GM12873 (cell line): ENCODE data around the gene RPRM.

Source experiments
- CTCF ChIP-seq: IDR thresholded peaks from 2 replicates; pipeline ENCODE4 v1.5.1; 2012; ENCODE audit warnings: low read depth, mild to moderate bottlenecking, moderate library complexity, low read length, control low read depth; ENCODE audit not compliant: insufficient read depth; ENCODE audit errors: missing control alignments

Gene RPRM

GRCh38 chr2:153474876-153475435, 3.6 kb downstream of the RPRM start:
- TF ChIP-seq CTCF: no peak

- no peak for TF ChIP-seq CTCF
Measured at GRCh38 chr2:153474407-153474806, 4.2 kb downstream of the RPRM start.

GRCh38 chr2:153470867-153471266, 7.7 kb downstream of the RPRM start:
- TF ChIP-seq CTCF: no peak

GRCh38 chr2:153464395-153464794, 14.2 kb downstream of the RPRM start:
- no peak for TF ChIP-seq CTCF

- TF ChIP-seq CTCF: no peak
Measured at GRCh38 chr2:153462338-153462859, 16.2 kb downstream of the RPRM start.

GRCh38 chr2:153461453-153461852, 17.1 kb downstream of the RPRM start:
- no peak for TF ChIP-seq CTCF

GRCh38 chr2:153455861-153456260, 22.7 kb downstream of the RPRM start:
- TF ChIP-seq CTCF: no peak
